ENCODE measurements around the gene NRF1. TPM values are rescaled to one million over a fixed set of nuclear protein-coding genes. Genes with fewer than 3 reads are reported as not detected.
"Not testable (repeated sequence)": the region's sequence is repeated elsewhere in the genome, so short reads cannot be mapped to it uniquely, and the experiment has no call there.

The NRF1 gene
- total and polyA plus RNA-seq, 8 donors: 5.5 to 11.2 (median 7.0) TPM

DNA sequence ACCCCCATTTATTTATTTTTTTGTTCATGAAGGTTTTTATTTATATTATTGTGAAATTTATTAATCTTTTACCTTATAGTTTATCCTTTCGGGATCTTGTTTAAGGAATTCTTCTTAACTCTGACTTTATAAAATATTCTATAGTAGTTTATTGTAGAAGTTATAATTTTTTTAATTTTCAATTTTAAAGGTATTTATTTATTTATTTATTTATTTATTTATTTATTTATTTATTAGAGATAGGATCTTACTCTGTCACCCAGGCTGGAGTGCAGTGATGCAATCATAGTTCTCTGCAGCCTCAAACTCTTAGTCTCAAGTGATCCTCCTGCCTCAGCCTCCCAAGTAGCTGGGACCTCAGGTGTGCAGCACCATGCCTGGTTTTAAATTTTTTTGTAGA, 56.0 kb downstream of the NRF1 start:
- DNase-seq (no peak), FAIRE-seq (peak; percentile 74)
- intact Hi-C loops (cut with DNase I): loop anchor here in 2 of 3 donors (5.0 to 10.0 kb wide), 3 partner anchors 157 to 347 kb away; no protein-coding TSS in a partner anchor

DNA sequence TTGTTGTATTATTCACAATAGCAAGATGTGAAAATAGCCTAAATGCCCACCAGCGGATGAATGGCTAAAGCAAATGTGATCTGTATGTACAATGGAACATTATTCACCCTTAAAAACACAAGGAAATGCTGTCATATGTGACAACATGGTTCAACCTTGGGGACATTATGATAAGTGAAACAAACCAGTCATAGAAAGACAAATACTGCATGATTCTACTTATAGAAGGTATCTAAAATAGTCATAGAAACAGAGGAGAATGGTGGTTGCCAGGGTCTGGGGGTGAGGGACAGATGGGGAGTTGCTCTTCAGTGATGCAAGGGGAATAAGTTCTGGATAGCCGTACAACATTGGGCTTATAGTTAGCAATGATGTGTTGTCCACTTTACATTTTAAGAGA, 58.4 kb downstream of the NRF1 start:
- H3K27me3 ChIP-seq: no peaks in the 10 kb centered on the region
- no peak for DNase-seq
- WGBS, 2 donors: 96 to 98% methylated on average over 2 of the region's 2 CpGs
- H3K4me1 ChIP-seq: no peaks in the 10 kb centered on the region
- peaks cover 0 to 7% (median 0%) of the 10 kb centered on the region in 3 donors for H3K36me3 ChIP-seq
- H3K4me3 ChIP-seq: no peak overlapping the region
- intact Hi-C loops (cut with DNase I): loop anchor here in 2 of 3 donors (5.0 to 10.0 kb wide), 3 partner anchors 155 to 345 kb away; no protein-coding TSS in a partner anchor
- TF ChIP-seq, protein P1, sequence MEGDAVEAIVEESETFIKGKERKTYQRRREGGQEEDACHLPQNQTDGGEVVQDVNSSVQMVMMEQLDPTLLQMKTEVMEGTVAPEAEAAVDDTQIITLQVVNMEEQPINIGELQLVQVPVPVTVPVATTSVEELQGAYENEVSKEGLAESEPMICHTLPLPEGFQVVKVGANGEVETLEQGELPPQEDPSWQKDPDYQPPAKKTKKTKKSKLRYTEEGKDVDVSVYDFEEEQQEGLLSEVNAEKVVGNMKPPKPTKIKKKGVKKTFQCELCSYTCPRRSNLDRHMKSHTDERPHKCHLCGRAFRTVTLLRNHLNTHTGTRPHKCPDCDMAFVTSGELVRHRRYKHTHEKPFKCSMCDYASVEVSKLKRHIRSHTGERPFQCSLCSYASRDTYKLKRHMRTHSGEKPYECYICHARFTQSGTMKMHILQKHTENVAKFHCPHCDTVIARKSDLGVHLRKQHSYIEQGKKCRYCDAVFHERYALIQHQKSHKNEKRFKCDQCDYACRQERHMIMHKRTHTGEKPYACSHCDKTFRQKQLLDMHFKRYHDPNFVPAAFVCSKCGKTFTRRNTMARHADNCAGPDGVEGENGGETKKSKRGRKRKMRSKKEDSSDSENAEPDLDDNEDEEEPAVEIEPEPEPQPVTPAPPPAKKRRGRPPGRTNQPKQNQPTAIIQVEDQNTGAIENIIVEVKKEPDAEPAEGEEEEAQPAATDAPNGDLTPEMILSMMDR (IDR thresholded peaks at IDR 0.05): no peak
- no peak for FAIRE-seq
- no peak for ATAC-seq
- H3K9me3 ChIP-seq: no peaks in the 10 kb centered on the region
- H3K27ac ChIP-seq: no peak overlapping the region

More for the DNA sequence above, 56.0 kb downstream of the NRF1 start:
- Histone ChIP-seq H3K4me3 (no peak overlapping the region), H3K27me3 (no peaks in the 10 kb centered on the region), H3K27ac (no peak overlapping the region), H3K4me1 (no peaks in the 10 kb centered on the region), H3K36me3 (no peaks in the 10 kb centered on the region), H3K9me3 (no peaks in the 10 kb centered on the region)
- 98 to 100% methylated on average over 1 of the region's 1 CpG for WGBS, 2 donors
- TF ChIP-seq, protein P1 (IDR thresholded peaks at IDR 0.05): no peak
- no peak for ATAC-seq

DNA sequence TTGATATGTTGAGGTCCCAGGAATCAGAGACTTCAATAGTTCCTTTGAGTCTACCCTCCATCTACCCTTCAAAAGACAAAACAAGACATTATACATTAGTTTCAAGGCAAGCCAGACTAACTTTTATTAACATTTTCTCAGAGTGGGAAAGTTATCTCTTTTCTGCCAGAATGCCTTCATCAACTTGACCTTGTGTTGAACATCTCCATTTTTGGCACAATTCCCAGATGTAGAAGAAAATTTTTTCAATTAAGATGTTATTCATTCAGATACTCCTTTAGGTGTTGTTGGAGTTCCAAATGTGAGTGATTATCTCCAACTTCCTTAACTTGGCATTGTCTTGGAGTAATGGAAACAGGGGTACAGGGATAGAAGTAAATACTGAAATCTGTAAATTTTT, 59.1 kb downstream of the NRF1 start:
- intact Hi-C loops (cut with DNase I): no loop called here
- Histone ChIP-seq H3K27ac (no peak overlapping the region), H3K9me3 (no peaks in the 10 kb centered on the region), H3K4me1 (no peaks in the 10 kb centered on the region), H3K27me3 (no peaks in the 10 kb centered on the region), H3K36me3 (peaks cover 0 to 7% (median 0%) of the 10 kb centered on the region in 3 donors), H3K4me3 (no peak overlapping the region)
- ATAC-seq (no peak), FAIRE-seq (no peak), DNase-seq (no peak)
- TF ChIP-seq, protein P1 (IDR thresholded peaks at IDR 0.05): no peak

DNA sequence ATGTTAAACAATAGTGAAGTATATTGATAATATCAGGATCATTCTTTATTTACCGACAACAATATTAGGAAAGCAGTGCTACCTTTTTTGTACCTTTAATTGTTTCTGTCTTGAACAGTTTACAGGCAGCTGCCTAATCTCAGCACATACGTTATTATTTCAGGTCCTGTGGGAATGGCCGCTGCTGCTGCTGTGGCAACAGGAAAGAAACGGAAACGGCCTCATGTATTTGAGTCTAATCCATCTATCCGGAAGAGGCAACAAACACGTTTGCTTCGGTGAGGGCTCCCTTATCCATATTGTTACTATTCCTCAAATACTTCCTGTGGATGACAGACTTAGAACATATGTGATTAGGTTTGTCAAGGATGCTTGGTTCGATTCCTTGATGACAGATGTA, 59.7 kb downstream of the NRF1 start:
- TF ChIP-seq, protein P1 (IDR thresholded peaks at IDR 0.05): no peak
- Histone ChIP-seq H3K36me3 (peaks cover 0 to 7% (median 0%) of the 10 kb centered on the region in 3 donors), H3K4me3 (no peak overlapping the region), H3K27me3 (no peaks in the 10 kb centered on the region), H3K9me3 (no peaks in the 10 kb centered on the region), H3K4me1 (no peaks in the 10 kb centered on the region), H3K27ac (no peak overlapping the region)
- no peak for DNase-seq
- no peak for FAIRE-seq
- ATAC-seq: no peak
- 81 to 84% methylated on average over 9 of the region's 9 CpGs for WGBS, 2 donors
- intact Hi-C loops (cut with DNase I): no loop called here

DNA sequence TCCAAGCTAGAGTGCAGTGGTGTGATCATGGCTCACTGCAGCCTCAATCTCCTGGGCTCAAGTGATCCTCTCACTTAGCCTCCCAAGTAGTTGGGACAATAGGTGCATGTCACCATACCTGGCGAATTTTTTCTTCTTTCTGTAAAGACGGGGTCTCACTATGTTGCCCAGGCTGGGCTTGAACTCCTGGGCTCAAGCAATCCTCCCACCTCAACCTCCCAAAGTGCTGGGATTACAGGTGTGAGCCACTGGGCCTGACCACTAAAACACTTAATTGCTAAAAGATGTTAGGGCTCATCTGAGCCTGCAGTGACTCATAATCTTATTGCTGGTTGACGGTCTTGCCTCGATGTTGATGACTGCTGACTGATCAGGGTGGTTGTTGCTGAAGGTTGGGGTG, 63.0 kb downstream of the NRF1 start:
- intact Hi-C loops (cut with DNase I); DNase-seq; H3K27ac ChIP-seq; H3K4me1 ChIP-seq; H3K27me3 ChIP-seq; ATAC-seq; H3K9me3 ChIP-seq; FAIRE-seq; H3K4me3 ChIP-seq; H3K36me3 ChIP-seq: not testable (repeated sequence)
- 97 to 100% methylated on average over 4 of the region's 4 CpGs for WGBS, 2 donors
